ENCODE results near the gene ITGA5.
A peak's percentile ranks its signal among the peaks of the same experiment; 100 is the strongest.

ITGA5 gene

GRCh38 chr12:54430471-54431069 lies 11.5 kb upstream of the ITGA5 start:
- no peak for DNase-seq (ENCODE audit: low read depth)

- no peak for DNase-seq (ENCODE audit: low read depth)
These were observed 10.0 kb upstream of the ITGA5 start for GRCh38 chr12:54429014-54429471.

GRCh38 chr12:54428050-54429013 lies 9.3 kb upstream of the ITGA5 start:
- DNase-seq (ENCODE audit: low read depth): peak; percentile 42

GRCh38 chr12:54427106-54427505 lies 8.0 kb upstream of the ITGA5 start:
- no peak for DNase-seq (ENCODE audit: low read depth)

- DNase-seq (ENCODE audit: low read depth): no peak
These were observed 7.6 kb upstream of the ITGA5 start for GRCh38 chr12:54426690-54427089.

- no peak for DNase-seq (ENCODE audit: low read depth)
These were observed 6.6 kb upstream of the ITGA5 start for GRCh38 chr12:54425702-54426101.

- DNase-seq (ENCODE audit: low read depth): no peak
These were observed 5.2 kb upstream of the ITGA5 start for GRCh38 chr12:54424224-54424623.

- no peak for DNase-seq (ENCODE audit: low read depth)
These were observed 4.7 kb upstream of the ITGA5 start for GRCh38 chr12:54423816-54424150.

- DNase-seq (ENCODE audit: low read depth): no peak
These were observed 2.8 kb upstream of the ITGA5 start for GRCh38 chr12:54421879-54422250.

- DNase-seq (ENCODE audit: low read depth): no peak
These were observed 2.3 kb upstream of the ITGA5 start for GRCh38 chr12:54421175-54421878.

GRCh38 chr12:54420766-54421144 lies 1.7 kb upstream of the ITGA5 start:
- DNase-seq (ENCODE audit: low read depth): no peak

- no peak for DNase-seq (ENCODE audit: low read depth)
These were observed 502 bp downstream of the ITGA5 start for GRCh38 chr12:54418441-54419087.

GRCh38 chr12:54417712-54418440 lies 1.2 kb downstream of the ITGA5 start:
- no peak for DNase-seq (ENCODE audit: low read depth)

- DNase-seq (ENCODE audit: low read depth): no peak
These were observed 2.1 kb downstream of the ITGA5 start for GRCh38 chr12:54416687-54417603.

GRCh38 chr12:54415221-54415929 lies 3.7 kb downstream of the ITGA5 start:
- DNase-seq (ENCODE audit: low read depth): no peak

GRCh38 chr12:54413284-54414190 lies 5.5 kb downstream of the ITGA5 start:
- DNase-seq (ENCODE audit: low read depth): peak; percentile 46

- no peak for DNase-seq (ENCODE audit: low read depth)
These were observed 6.3 kb downstream of the ITGA5 start for GRCh38 chr12:54412786-54413185.

- DNase-seq (ENCODE audit: low read depth): no peak
These were observed 6.7 kb downstream of the ITGA5 start for GRCh38 chr12:54412348-54412747.
